Measurements from ENCODE around the gene GOLGA5.
"Not testable (repeated sequence)": the region's sequence is repeated elsewhere in the genome, so short reads cannot be mapped to it uniquely, and the experiment has no call there.

The GOLGA5 gene, protein sequence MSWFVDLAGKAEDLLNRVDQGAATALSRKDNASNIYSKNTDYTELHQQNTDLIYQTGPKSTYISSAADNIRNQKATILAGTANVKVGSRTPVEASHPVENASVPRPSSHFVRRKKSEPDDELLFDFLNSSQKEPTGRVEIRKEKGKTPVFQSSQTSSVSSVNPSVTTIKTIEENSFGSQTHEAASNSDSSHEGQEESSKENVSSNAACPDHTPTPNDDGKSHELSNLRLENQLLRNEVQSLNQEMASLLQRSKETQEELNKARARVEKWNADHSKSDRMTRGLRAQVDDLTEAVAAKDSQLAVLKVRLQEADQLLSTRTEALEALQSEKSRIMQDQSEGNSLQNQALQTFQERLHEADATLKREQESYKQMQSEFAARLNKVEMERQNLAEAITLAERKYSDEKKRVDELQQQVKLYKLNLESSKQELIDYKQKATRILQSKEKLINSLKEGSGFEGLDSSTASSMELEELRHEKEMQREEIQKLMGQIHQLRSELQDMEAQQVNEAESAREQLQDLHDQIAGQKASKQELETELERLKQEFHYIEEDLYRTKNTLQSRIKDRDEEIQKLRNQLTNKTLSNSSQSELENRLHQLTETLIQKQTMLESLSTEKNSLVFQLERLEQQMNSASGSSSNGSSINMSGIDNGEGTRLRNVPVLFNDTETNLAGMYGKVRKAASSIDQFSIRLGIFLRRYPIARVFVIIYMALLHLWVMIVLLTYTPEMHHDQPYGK

DNA sequence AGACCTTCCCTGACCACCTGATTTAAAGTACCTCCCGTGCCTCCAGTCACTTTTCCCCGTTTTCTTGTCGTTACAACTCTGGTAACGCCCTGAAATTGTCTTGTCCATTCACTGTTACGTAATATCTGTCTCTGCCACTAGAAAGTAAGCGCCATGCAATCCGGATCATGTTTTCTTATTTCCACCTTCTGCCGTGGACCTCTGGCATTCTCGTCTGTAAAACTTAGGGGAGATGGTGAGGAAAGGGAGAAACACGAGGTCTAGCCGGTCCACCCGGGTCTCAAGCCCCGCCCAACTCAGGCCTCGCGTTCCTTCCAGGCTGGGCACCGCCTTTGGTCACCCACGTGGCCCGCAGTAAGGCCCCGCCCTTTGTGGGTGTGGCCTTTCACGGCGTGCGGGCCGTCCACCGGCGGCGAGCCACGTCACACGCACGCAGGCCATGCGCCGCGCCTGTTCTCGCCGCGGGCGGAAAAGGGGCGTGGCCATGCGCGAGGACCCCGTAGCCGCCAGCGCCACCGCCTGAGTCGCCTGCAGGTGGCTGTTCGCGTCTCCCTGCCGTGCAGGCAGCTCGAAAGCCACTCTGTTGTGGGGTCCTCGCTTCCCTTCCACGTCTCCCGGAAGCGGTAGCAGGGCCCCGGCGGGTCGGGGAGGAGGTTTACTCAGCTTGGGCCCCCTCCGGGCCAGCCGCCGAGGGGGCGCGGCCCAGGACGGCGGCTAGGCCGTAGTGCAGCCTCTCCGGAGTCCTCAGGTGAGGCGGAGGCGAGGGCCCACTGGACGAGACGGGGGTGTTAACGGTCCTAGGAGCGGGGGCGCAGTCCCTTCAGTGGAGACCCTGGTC is at the start of gene GOLGA5:
GOLGA5 (plus strand) TSS at position 597 of the 838 bp plus-strand sequence. CDS start 3,133 bp downstream, outside the sequence.
- peak; percentile 99 for DNase-seq (ENCODE audit: low read depth)
- no peak for TF ChIP-seq CTCF (conservative IDR thresholded peaks at IDR 0.05; ENCODE audit: low read depth, low read length)
- peak within 1 kb of the TSS; percentile 99 for H3K4me3 ChIP-seq (ENCODE audit: low read depth, low read length)

GRCh38 chr14:92747701-92748258 is 46.3 kb upstream of the GOLGA5 start:
- TF ChIP-seq CTCF (conservative IDR thresholded peaks at IDR 0.05; ENCODE audit: low read depth, low read length) = no peak
- DNase-seq (ENCODE audit: low read depth) = peak; percentile 39

DNA sequence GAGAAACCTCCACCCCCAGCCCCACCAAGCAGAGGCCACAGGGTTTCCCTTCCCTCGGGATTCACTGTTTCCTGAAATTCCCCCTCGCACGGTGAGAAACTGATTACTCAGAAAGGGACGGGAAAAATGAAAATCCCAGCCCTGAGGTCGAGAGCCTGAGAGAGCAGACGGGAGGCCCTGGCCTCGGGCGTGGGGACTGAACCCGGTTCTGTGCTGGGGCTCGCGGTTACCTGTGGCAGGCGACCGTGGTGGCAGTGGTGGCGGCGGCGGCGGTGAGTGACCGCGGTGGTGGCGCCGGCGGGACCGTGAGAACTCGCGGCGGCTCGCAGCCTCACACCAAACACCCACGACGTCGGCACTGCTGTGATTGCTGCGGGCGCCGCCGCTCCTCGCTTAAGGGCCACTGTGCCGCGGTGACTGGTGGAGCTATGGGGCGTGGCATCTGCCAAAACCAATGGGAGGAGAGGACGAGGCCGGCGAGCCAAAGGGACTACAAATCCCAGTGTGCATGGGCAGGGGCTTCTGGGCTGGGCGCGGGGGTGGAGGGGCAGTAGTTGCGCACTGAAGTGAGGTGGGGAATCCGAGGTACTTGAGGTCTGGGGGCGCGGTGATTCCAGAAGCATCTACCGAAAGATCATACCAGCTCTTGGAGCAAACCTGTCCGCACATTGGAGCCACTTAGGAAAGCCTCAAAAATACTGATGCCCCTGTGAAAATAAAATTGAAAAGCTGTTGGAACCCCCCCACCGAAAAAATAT is 45.7 kb upstream of the GOLGA5 start, which contains the start of gene LGMN:
LGMN (minus strand) TSS at position 369 of the 758 bp plus-strand sequence. CDS start 15,841 bp downstream, outside the sequence.
- peak; percentile 95 for DNase-seq (ENCODE audit: low read depth)
- H3K4me3 ChIP-seq (ENCODE audit: low read depth, low read length) = peak within 1 kb of the TSS; percentile 81
- TF ChIP-seq CTCF (conservative IDR thresholded peaks at IDR 0.05; ENCODE audit: low read depth, low read length) = no peak

More at GRCh38 chr14:92747701-92748258, 46.3 kb upstream of the GOLGA5 start:
- peak overlapping the region; percentile 81 for H3K4me3 ChIP-seq (ENCODE audit: low read depth, low read length)

- not testable (repeated sequence) for DNase-seq (ENCODE audit: low read depth); H3K4me3 ChIP-seq (ENCODE audit: low read depth, low read length)
These were observed 43.8 kb upstream of the GOLGA5 start for GRCh38 chr14:92750222-92750728.

- no peak overlapping the region for H3K4me3 ChIP-seq (ENCODE audit: low read depth, low read length)
- no peak for DNase-seq (ENCODE audit: low read depth)
- no peak for TF ChIP-seq CTCF (conservative IDR thresholded peaks at IDR 0.05; ENCODE audit: low read depth, low read length)
These were observed 43.1 kb upstream of the GOLGA5 start for GRCh38 chr14:92750994-92751400.

DNA sequence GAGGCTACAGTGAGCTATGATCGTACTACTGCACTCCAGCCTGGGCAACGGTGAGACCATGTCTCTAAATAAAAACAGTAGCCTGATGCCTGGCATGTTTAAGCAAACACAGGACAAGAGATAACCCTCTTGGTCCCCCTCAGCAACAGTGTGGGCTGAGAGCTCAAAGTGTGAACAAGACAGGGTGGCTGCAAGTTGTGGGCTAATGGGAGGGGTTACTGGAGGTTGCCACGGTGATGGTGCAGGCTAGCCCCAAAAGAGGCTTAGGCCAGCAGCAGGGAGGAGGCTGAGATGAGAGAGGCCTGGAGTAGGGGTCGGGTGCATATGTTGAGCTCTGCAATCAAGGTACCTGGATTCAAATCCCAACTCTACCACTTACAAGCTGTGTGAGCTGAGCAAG is 42.3 kb upstream of the GOLGA5 start:
- DNase-seq (ENCODE audit: low read depth) = no peak
- no peak for TF ChIP-seq CTCF (conservative IDR thresholded peaks at IDR 0.05; ENCODE audit: low read depth, low read length)
- no peak overlapping the region for H3K4me3 ChIP-seq (ENCODE audit: low read depth, low read length)
